Esophagus muscularis mucosa (tissue), 4 donors: ENCODE data around the gene SPSB2. TPM values are rescaled to one million over a fixed set of nuclear protein-coding genes. Genes with fewer than 3 reads are reported as not detected.
"Not testable (repeated sequence)": the region's sequence is repeated elsewhere in the genome, so short reads cannot be mapped to it uniquely, and the experiment has no call there.

Experiments
- DNase-seq: peaks from one replicate; pipeline ENCODE4 v3.0.0-alpha.2; 2017; ENCODE audit errors: extremely low spot score
- H3K27ac ChIP-seq, 4 donors: fragments of 200-600 bp; sonication (generic); replicated peaks in 1 of 4; 1 replicate in 3 of 4; 2 replicates in 1 of 4; pipeline ENCODE4 v1.5.1; 2016 to 2019; ENCODE audit warnings: mild to moderate bottlenecking in 1 of 4
- H3K27me3 ChIP-seq, 4 donors: fragments of 200-600 bp; sonication (generic); one replicate each; pipeline versions ENCODE4 v1.5.1 to v1.6.0; 2016 to 2019
- H3K36me3 ChIP-seq, 4 donors: fragments of 200-600 bp; sonication (generic); one replicate each; pipeline ENCODE4 v1.5.1; 2016 to 2019
- H3K4me1 ChIP-seq, 4 donors: fragments of 200-600 bp; sonication (generic); one replicate each; pipeline ENCODE4 v1.5.1; 2016 to 2019
- H3K4me3 ChIP-seq, 4 donors: fragments of 200-600 bp; sonication (generic); 1 replicate in 2 of 4; 2 replicates in 2 of 4; pipeline ENCODE4 v1.5.1; 2016 to 2019; ENCODE audit warnings: mild to moderate bottlenecking in 4 of 4, moderate library complexity in 1 of 4
- H3K9me3 ChIP-seq, 4 donors: fragments of 200-600 bp; sonication (generic); 1 replicate in 3 of 4; 2 replicates in 1 of 4; pipeline ENCODE4 v1.5.1; 2016 to 2019
- EP300 ChIP-seq: sonication (generic); formaldehyde crosslinking; IDR thresholded peaks from one replicate; pipeline ENCODE4 v1.6.1; 2017; ENCODE audit warnings: antibody characterized with exemption
- POLR2A ChIP-seq: fragments of 450-650 bp; IDR thresholded peaks from one replicate; pipeline ENCODE4 v1.6.1; 2017; ENCODE audit warnings: antibody characterized with exemption, moderate library complexity, mild to moderate bottlenecking, low read depth
- POLR2AphosphoS5 ChIP-seq, 2 donors: sonication (generic); formaldehyde crosslinking; IDR thresholded peaks; one replicate each; pipeline ENCODE4 v1.6.1; 2017; ENCODE audit warnings: antibody characterized with exemption in 2 of 2
- WGBS: methylation state at CpG from one replicate; pipeline ENCODE4 v1.1.5; 2018; 5-methylcytosine and 5-hydroxymethylcytosine counted together
- intact Hi-C: fragments of 100-400 bp; cut with DNase I; formaldehyde crosslinking; loops from one replicate; pipeline ENCODE4 v1.15.1; 2023
- total RNA-seq, 4 donors: library from RNA; depleted of rRNA; stranded (reverse); fragments of >200 nt; gene quantifications; one replicate each; pipeline versions ENCODE4 v1.1.0 to v1.2.1, GENCODE V29; 2016
- TF ChIP-seq, protein P1 (sequence below), 3 experiments: fragments of 200-600 bp in 2 of 3; fragments of 450-650 bp in 1 of 3; sonication (generic) in 2 of 3; IDR thresholded peaks; one replicate each; pipeline ENCODE4 v1.5.1; 2017 to 2019; ENCODE audit warnings: antibody characterized with exemption in 3 of 3, mild to moderate bottlenecking in 2 of 3, moderate library complexity in 1 of 3

SPSB2 gene
- total RNA-seq, 4 donors from 2014 or later, result 4.2 to 10.8 (median 8.5) TPM

DNA sequence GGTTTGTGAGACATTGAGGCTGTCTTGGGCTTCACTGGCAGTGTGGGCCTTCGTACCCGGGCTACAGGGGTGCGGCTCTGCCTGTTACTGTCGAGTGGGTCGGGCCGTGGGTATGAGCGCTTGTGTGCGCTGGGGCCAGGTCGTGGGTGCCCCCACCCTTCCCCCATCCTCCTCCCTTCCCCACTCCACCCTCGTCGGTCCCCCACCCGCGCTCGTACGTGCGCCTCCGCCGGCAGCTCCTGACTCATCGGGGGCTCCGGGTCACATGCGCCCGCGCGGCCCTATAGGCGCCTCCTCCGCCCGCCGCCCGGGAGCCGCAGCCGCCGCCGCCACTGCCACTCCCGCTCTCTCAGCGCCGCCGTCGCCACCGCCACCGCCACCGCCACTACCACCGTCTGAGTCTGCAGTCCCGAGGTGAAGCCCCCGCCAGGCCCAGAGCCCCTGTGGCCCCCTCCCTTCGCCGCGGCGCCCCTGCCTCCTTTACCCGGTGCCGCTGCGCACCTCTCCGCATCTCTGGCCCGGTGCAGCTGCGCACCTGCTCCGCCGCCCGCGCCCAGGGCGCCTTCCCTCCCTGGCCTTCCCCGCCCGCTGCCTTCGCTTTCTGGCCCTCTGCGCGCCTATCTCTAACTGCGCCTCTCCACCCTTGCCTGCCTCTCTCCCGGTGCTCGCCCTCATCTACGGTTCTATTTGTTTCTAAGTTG is 41.3 kb upstream of the SPSB2 start, which contains the start of gene ENO2:
Gene ENO2, plus strand, starts transcription at position 335 of the 701 bp plus-strand sequence. CDS start 1,253 bp downstream, outside the sequence.
- WGBS, result 2% methylated on average over 20 of the region's 68 CpGs
- intact Hi-C loops, result no loop called here
- H3K27me3 ChIP-seq, result no peaks in the 10 kb centered on the region
- peaks cover 9 to 29% (median 24%) of the 10 kb centered on the region in 4 donors for H3K4me1 ChIP-seq
- no peak for DNase-seq
- TF ChIP-seq, protein P1, sequence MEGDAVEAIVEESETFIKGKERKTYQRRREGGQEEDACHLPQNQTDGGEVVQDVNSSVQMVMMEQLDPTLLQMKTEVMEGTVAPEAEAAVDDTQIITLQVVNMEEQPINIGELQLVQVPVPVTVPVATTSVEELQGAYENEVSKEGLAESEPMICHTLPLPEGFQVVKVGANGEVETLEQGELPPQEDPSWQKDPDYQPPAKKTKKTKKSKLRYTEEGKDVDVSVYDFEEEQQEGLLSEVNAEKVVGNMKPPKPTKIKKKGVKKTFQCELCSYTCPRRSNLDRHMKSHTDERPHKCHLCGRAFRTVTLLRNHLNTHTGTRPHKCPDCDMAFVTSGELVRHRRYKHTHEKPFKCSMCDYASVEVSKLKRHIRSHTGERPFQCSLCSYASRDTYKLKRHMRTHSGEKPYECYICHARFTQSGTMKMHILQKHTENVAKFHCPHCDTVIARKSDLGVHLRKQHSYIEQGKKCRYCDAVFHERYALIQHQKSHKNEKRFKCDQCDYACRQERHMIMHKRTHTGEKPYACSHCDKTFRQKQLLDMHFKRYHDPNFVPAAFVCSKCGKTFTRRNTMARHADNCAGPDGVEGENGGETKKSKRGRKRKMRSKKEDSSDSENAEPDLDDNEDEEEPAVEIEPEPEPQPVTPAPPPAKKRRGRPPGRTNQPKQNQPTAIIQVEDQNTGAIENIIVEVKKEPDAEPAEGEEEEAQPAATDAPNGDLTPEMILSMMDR (IDR thresholded peaks at IDR 0.05), result peak in 1 of 3 experiments; percentile 8
- TF ChIP-seq POLR2AphosphoS5 (IDR thresholded peaks at IDR 0.05) (peak; percentile 71 to 75), EP300 (no peak)
- peak within 1 kb of the TSS; percentile 87 to 90 (median 88) for H3K27ac ChIP-seq
- H3K9me3 ChIP-seq, result no peaks in the 10 kb centered on the region
- H3K4me3 ChIP-seq, result peak within 1 kb of the TSS; percentile 72 to 89 (median 82)
- peaks cover 0 to 33% (median 18%) of the 10 kb centered on the region in 4 donors for H3K36me3 ChIP-seq

DNA sequence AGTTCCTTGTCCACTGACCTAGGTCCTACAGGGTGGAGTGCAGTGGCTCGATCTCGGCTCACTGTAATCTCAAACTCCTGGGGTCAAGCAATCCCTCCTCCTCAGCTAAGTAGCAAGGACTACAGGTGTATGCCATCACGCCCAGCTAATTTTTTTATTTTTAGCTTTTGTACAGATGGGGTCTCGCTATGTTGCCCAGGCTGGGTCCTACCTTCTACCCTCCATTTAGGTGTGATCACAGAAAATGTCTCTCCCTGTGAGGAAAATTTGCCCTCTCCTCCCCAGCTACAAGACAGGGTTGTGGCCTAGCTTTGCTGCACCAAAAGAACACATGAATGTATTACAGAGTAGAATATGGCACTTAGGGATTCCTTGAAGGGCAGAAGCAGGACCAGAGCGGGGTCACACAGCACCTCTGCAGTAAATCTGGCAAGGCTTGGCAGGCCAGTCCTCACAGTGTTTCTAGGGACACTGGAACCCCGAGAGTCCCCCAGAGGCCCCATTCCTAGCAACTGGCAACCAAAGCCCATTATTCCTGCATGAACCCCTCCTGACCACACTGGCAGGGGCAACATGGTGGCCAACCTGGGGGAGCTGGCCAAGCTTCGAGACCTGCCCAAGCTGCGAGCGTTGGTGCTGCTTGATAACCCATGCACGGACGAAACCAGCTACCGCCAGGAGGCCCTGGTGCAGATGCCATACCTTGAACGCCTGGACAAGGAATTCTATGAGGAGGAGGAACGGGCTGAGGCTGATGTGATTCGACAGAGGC is 39.2 kb upstream of the SPSB2 start:
- DNase-seq, result no peak
- TF ChIP-seq POLR2AphosphoS5 (IDR thresholded peaks at IDR 0.05), result no peak
- no peak for TF ChIP-seq EP300
- TF ChIP-seq POLR2A, result no peak
- TF ChIP-seq, protein P1 (IDR thresholded peaks at IDR 0.05), result no peak
- WGBS, result 92% methylated on average over 15 of the region's 15 CpGs

DNA sequence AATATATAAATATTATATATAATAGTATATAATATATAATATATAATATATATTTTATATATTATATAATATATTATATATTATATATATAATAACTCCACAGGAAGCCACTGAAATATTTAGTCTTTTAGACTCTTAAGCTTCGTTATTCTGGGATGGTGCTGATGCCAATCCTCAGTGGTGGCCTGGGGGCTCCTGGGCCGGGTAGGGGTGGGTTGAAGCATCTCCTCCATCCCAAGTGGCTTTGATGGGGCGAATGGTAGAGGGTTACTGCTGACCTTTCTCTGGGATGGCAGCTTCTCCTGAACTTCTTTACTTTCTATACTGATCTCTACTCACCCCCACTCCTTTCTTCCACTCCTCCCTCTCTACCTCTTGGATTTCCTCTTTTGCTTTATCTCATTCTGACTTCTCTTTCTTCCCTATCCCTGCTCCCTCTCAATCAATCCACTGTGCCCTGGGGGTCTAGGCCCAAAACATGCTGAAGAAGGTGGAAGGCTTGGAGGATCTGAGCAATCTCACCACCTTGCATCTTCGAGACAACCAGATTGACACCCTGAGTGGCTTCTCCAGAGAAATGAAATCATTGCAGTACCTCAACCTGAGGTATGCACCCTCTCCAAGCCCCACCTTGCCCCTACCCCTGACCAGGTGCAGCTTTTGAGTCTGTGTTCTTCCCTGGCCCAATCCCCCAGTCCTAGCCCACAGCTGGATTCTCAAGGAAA is 36.5 kb upstream of the SPSB2 start:
- intact Hi-C loops, result loop anchor here (5.0 kb wide), 1 partner anchor 47 kb away; no protein-coding TSS in a partner anchor
- DNase-seq, result no peak
- TF ChIP-seq POLR2AphosphoS5 (IDR thresholded peaks at IDR 0.05), result no peak
- TF ChIP-seq EP300, result no peak
- TF ChIP-seq, protein P1 (IDR thresholded peaks at IDR 0.05), result no peak
- TF ChIP-seq POLR2A, result no peak
- no peak overlapping the region for H3K4me3 ChIP-seq
- no peaks in the 10 kb centered on the region for H3K27me3 ChIP-seq
- peaks cover 0 to 17% (median 9%) of the 10 kb centered on the region in 4 donors for H3K36me3 ChIP-seq
- no peaks in the 10 kb centered on the region for H3K9me3 ChIP-seq
- H3K27ac ChIP-seq, result no peak overlapping the region
- peaks cover 9 to 23% (median 16%) of the 10 kb centered on the region in 4 donors for H3K4me1 ChIP-seq
- WGBS, result 93% methylated on average over 4 of the region's 4 CpGs

More for the DNA sequence above, 39.2 kb upstream of the SPSB2 start:
- intact Hi-C loops, result no loop called here
- Histone ChIP-seq H3K27ac (no peak overlapping the region), H3K27me3 (no peaks in the 10 kb centered on the region), H3K9me3 (no peaks in the 10 kb centered on the region), H3K4me1 (peaks cover 9 to 29% (median 24%) of the 10 kb centered on the region in 4 donors), H3K36me3 (peaks cover 0 to 19% (median 10%) of the 10 kb centered on the region in 4 donors), H3K4me3 (no peak overlapping the region)

DNA sequence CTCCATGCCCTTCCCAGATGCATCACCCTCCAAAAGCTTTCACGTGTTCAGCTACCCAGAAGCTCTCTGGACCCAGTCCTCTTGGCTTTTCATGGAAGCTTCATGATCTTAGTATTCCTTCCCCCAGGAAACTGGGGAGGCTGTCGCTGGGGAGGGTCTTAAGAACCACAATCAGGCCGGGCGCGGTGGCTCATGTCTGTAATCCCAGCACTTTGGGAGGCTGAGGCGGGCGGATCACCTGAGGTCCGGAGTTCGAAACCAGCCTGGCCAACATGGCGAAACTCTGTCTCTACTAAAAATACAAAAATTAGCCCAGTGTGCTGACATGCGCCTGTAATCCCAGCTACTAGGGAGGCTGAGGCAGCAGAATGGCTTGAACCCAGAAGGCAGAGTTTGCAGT is 35.0 kb upstream of the SPSB2 start:
- H3K9me3 ChIP-seq, H3K27ac ChIP-seq, H3K27me3 ChIP-seq, DNase-seq, H3K4me3 ChIP-seq: not testable (repeated sequence)
- peaks cover 0 to 17% (median 9%) of the 10 kb centered on the region in 4 donors for H3K36me3 ChIP-seq
- peaks cover 5 to 18% (median 16%) of the 10 kb centered on the region in 4 donors for H3K4me1 ChIP-seq
- intact Hi-C loops, result loop anchor here (5.0 kb wide), 1 partner anchor 46 kb away; no protein-coding TSS in a partner anchor
- 97% methylated on average over 11 of the region's 11 CpGs for WGBS
